UCSD-AML1 (cell line): ENCODE data around the gene COL16A1.

Experiments used
- DNase-seq: peaks from one replicate; lab custom pipeline; 2025; ENCODE audit not compliant: unreplicated experiment; lab: John Stamatoyannopoulos, UW

COL16A1 gene

GRCh38 chr1:31607360-31607759 lies 96.5 kb downstream of the COL16A1 start:
- no peak for DNase-seq

- no peak for DNase-seq
These were observed 97.8 kb downstream of the COL16A1 start for GRCh38 chr1:31605908-31606427.
